ENCODE measurements around the gene SLC13A5.
"Not testable (repeated sequence)": the region's sequence is repeated elsewhere in the genome, so short reads cannot be mapped to it uniquely, and the experiment has no call there.

GRCh38 chr17:6656797-6657632, 56.2 kb downstream of the SLC13A5 start:
- TF ChIP-seq, protein P1, sequence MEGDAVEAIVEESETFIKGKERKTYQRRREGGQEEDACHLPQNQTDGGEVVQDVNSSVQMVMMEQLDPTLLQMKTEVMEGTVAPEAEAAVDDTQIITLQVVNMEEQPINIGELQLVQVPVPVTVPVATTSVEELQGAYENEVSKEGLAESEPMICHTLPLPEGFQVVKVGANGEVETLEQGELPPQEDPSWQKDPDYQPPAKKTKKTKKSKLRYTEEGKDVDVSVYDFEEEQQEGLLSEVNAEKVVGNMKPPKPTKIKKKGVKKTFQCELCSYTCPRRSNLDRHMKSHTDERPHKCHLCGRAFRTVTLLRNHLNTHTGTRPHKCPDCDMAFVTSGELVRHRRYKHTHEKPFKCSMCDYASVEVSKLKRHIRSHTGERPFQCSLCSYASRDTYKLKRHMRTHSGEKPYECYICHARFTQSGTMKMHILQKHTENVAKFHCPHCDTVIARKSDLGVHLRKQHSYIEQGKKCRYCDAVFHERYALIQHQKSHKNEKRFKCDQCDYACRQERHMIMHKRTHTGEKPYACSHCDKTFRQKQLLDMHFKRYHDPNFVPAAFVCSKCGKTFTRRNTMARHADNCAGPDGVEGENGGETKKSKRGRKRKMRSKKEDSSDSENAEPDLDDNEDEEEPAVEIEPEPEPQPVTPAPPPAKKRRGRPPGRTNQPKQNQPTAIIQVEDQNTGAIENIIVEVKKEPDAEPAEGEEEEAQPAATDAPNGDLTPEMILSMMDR (conservative IDR thresholded peaks at IDR 0.05; ENCODE audit: low read length), result not testable (repeated sequence)
- TF ChIP-seq EZH2phosphoT487 (IDR thresholded peaks at IDR 0.05; ENCODE audit: borderline replicate concordance), result not testable (repeated sequence)
